NCI-H774 (cell line): ENCODE measurements around the gene MLLT3.
"Not testable (repeated sequence)": the region's sequence is repeated elsewhere in the genome, so short reads cannot be mapped to it uniquely, and the experiment has no call there.

Source experiments
- DNase-seq: peaks from one replicate; lab custom pipeline; 2025; lab: John Stamatoyannopoulos, UW

MLLT3 gene

DNA sequence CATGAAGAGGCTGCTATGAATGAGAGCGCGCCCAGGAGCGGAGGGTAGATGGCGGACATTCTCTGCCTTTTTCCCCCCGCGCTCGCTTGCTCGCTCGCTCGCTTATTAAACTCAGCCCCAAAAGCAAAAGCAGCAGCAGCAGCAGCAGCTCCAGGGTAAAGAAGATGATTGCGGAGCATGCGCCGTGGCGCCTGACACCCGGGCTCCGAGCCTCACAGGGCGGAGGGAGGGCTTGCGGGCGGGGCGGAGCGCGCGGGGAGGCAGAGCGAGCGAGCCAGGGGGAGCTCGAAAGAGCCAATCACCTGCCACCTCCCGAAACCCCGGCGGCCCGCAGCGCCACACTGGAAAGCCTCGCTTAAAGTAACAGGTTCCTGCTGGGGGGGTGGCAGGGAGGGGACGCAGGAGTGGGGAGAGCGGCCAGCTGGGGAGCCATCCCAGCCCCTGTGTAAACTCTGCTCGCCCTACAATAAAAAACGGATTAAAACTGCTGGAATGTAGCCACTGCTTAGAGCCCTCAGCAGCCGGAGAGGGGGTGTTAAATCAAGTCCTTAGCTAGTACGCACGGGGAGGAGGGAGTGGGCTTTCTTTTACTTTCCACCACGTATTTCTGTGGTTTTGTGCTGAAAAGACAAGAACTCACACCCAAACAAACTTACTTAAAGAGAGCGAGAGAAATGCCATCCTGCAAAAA is at the start of gene MLLT3:
MLLT3 (minus strand) TSS at position 170 of the 691 bp plus-strand sequence.
- peak; percentile 98 for DNase-seq

DNA sequence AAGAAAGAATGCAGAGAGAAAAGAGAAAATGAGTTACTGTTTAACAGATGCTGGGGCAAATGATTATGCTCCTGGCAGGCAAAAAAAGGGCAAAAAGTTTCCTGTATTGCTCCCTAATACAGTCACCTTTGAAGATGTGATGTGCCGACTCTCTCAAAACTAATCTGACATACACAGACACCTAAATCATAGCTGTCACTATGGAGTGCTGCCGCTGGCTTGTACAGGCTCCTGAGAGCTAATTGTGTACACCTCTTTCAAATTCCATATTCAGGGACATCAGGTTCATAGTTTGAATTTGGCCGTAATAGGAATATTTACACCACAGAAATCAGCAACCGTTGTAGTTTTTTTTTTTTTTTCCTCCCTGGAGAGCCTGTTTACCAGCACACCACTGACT is 49.3 kb upstream of the MLLT3 start:
- no peak for DNase-seq

DNA sequence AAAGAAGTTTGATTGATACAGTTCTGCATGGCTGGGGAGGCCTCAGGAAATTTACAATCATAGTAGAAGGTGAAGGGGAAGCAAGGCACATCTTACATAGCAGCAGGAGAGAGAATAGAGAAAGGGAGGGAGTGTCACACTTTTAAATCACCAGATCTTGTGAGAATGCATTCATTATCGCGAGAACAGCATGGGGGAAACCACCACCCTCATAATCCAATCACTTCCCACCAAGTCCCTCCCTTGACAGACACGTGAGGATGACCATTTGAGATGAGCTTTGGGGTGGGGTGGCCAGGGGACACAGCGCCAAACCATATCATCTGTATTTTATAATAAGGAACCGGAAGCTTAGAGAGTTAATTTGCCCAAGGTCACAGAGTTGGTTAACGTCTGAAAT is 48.1 kb upstream of the MLLT3 start:
- no peak for DNase-seq

DNA sequence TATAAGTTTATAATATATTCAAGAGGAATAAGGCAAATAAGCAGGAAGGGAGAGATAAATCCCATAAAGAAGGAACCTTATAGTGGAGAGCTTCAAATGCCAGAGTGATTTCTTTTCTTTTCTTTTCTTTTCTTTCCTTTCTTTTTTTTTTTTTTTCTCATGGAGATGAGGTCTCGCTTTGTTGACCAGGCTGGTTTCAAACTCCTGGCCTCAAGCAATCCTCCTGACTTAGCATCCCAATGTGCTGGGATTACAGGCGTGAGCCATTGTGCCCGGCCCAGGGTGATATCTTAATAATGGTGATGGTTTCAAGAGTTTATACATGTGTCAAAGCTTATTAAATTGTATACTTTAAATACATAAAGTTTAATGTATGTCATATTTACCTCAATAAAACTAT is 42.2 kb upstream of the MLLT3 start:
- DNase-seq, result no peak

DNA sequence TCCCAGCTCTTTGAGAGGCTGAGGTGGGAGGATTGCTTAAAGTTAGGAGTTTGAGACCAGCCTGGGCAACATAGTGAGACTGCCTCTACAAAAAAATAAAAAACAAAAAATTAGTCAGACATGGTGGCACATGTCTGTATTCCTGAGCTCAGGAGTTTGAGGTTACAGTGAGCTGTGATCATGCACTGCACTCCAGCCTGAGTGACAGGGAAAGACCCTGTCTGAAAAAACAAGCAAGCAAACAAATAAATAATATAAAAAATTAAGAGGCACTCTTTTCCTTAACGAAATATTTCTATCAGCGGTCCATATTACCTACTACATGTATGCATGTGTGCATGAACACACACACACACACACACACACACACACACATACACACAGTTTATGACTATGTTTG is 40.8 kb upstream of the MLLT3 start:
- DNase-seq, result no peak

DNA sequence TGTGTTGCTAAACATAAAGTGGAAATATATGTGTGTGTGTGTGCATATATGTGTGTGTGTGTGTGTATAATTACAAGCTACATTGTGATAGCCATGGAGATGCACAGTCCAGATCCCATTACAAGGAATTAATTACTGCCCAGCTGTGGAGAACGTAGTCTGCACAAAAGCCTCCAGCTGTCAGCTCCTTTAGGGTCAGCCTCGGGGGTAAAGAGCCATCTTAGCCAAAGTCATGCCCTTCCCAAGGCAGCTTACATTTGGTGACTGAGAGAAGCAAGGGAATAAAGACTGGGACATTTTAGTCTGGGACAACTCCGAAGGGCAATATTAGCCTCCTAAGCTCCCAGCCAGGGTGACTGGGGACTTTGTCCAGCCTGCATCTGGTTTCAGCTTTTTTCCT is 39.9 kb upstream of the MLLT3 start:
- DNase-seq, result no peak

DNA sequence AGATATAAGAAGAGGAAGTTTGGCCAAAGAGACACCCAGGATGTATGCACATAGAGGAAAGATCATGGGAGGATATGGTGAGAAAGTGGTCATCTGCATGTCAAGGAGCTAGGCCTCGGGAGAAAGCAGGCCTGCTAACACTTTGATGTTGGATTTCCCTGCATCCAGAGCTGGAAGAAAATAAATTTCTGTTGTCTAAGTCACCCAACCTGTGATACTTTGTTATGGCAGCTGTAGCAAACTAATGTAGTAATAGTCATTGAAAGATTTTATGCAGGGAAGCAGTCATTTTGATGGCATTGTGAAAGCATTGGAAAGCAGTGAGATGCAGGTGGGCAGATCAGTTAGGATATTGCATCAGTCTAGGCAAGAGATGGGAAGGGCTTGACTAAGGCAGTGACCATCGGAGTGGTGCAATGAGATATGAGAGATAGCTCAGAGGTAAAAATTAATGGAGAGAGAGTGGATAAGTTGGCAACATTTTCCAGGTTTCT is 37.2 kb upstream of the MLLT3 start:
- no peak for DNase-seq

DNA sequence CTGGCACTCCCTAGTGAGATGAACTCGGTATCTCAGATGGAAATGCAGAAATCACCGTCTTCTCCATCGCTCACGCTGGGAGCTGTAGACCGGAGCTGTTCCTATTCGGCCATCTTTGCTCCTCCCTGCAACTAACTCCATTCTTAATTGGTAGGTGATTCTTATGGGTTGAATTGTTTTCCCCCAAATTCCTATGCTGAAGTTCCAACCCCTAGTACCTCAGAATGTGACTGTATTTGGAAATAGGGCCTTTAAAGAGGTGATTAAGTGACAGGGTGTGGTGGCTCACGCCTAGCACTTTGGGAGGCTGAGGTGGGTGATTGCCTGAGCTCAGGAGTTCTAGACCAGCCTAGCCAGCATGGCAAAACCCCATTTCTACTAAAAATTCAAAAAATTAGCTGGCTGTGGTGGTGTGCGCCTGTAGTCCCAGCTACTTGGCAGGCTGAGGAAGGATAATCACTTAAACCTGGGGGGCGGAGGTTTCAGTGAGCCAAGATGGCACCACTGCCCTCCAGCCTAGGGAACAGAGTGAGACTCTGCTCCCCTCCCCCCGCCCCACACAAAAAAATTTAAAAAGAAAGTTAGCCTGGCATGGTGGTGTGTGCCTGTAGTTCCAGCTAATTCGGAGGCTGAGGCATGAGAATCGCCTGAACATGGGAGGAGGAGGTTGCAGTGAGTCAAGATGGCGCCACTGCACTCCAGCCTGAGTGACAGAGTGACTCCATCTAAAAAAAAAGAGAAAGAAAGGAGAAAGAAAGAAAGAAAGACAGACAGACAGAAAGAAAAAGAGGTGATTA is 36.6 kb upstream of the MLLT3 start:
- DNase-seq, result peak; percentile 13

DNA sequence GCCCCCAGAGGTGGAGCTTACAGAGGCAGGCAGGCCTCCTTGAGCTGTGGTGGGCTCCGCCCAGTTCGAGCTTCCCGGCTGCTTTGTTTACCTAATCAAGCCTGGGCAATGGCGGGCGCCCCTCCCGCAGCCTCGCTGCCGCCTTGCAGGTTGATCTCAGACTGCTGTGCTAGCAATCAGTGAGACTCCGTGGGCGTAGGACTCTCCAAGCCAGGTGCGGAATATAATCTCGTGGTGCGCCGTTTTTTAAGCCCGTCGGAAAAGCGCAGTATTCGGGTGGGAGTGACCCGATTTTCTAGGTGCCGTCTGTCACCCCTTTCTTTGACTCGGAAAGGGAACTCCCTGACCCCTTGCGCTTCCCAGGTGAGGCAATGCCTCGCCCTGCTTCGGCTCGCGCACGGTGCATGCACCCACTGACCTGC is 36.0 kb upstream of the MLLT3 start:
- not testable (repeated sequence) for DNase-seq

DNA sequence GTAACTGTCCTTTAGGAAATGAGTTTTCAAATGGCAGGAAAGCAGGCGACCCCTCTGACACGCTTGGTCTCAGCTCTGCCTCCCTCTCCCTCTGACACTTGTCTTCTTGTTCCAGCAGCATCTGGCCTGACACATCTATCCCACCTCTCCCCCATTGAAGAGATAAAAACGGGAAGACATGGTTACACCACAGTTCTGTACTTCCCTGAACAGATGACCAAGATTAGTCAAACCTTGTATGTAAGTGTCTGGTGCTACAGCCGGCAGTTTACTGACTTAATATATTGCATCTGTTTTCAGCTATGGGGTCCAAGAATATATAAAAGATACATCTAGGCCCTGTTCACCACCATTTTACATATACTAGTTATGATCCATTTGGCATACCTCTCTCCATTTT is 29.6 kb upstream of the MLLT3 start:
- no peak for DNase-seq

DNA sequence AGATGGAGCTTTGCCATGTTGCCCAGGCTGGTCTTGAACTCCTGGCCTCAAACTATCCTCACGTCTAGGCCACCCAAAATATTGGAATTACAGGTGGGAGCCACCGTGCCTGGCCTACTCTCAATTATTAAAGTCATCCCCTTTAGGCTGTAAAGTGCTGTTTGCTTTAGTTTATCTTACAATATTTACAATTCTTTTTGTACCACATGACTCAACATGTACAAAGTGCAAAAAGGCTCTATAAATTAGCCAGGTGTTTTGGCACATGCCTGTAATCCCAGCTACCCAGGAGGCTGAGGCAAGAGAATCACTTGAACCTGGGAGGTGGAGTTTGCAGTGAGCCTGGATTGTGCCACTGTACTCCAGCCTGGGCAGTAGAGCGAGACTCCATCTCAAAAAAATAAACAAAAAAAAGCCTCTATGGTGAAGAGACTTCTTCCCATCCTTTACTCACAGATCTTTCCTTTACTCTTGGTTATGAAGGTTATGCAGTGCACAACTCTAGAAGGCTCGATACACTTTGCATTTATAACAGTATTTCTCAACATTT is 28.5 kb upstream of the MLLT3 start:
- DNase-seq, result peak; percentile 47

DNA sequence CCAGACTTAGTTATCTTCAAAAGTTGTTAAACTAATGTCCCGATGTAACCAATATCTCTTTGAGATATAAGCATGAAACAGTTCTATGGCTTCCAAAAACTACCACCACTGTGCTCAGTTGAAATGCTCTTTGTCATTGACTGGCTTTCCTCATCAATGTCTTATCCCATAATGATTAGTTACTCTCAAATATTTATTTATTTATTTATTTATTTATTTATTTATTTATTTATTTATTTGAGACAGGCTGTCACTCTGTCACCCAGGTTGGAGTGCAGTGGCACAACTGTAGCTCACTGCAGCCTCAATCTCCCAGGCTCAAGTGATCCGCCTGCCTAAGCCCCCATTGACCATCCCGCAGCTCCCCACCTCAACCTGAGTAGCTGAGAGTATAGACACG is 28.0 kb upstream of the MLLT3 start:
- no peak for DNase-seq

DNA sequence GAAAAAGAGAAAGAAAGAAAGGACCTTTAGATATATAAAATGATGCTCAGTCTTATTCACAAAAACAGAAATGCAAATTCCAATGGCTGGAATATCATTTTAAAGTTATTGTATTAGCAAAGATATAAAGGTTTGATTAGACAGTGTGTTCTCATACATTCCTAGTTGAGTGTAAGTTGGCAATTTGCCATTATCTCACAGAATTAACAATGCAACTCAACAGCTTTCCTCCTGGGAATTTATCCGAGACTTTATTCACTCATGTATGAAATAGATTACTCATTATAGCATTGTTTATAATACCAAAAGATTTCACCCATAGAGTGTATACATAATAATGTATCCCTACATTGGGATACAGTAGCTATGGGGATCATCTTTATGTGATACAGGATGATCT is 27.1 kb upstream of the MLLT3 start:
- DNase-seq, result no peak

DNA sequence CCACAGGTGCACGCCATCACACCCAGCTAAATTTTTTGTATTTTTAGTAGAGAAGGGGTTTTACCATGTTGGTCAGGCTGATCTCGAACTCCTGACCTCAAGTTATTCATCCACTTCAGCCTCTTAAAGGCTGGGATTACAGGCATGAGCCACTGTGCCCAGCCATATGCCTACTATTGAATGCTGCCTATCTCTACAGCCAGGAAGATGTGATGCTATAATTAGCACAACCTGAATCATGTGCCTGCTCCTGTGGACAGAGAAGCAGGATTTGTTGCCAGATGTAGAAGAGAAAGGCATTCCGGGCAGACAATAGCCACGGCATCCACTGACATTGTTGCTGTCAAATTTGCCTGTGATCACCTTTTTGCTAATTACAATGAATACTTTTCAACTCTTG is 24.4 kb upstream of the MLLT3 start:
- no peak for DNase-seq

DNA sequence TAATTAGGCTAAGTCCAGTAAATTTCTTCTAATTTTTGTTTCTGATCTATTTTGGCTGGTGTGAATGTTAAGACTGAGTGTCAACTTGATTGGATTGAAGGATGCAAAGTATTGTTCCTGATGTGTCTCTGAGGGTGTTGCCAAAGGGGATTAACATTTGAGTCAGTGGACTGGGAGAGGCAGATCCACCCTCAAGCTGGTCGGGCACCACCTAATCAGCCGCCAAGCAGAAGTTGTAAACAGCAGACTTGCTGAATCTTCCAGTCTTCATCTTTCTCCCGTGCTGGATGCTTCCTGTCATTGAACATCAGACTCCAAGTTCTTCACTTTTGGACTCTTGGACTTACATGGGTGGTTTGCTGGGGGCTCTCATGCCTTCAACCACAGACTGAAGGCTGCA is 21.4 kb upstream of the MLLT3 start:
- no peak for DNase-seq

DNA sequence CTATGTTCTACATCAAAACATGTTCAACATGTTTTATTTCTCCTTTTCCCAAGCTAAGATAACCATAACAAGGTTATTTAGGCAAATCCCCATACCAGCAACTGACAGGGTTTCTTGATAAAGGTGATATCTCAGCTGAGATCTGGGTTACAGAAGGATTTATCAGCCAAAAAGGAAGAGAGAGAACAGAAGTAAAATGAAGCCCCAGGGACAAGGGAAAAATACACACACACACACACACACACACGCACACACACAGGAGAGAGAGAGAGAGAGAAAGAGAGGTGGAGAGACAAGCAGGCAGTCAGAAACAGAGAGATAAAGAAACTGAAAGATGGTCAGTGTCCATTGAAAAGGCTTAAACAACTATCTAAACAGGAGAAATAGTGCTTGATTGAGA is 19.7 kb upstream of the MLLT3 start:
- no peak for DNase-seq

DNA sequence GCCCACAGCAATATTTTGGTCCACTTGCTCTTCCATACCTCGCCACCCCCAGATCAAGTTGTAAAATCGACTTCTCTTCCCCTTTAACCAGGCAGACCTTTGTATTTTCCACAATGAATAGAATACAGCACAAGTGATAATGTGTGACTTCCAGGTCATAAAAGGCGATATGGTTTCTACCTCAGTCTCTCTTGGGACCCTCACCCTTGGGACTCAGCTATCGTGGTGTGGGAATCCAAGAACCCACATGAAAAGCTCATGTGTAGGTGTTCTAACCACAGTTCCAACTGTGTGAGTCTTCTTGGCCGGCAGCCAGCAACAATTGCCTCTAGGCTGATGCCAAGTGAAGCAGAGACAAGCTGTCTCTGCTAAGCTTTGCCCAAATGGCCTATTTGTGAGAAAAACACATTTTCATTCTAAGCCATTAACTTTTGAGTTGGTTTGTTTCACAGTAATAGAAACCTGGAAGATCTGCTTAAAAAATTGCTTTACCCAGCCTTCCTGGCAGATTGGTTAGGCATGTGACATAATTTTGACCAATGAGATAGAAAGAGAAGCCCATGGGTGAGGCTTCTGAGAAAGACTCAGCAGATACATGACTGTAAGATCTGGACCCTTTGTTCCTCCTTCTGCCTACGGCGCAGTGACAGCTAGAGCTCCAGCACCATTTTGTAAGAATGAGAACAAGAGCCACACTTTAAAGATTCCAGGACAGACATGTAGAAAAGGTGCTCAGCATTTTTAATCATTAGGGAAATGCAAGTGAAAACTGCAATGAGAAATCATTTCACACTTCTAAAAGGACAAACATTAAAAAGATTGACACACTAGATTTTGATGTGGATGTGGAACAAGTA is 18.3 kb upstream of the MLLT3 start:
- DNase-seq, result no peak

DNA sequence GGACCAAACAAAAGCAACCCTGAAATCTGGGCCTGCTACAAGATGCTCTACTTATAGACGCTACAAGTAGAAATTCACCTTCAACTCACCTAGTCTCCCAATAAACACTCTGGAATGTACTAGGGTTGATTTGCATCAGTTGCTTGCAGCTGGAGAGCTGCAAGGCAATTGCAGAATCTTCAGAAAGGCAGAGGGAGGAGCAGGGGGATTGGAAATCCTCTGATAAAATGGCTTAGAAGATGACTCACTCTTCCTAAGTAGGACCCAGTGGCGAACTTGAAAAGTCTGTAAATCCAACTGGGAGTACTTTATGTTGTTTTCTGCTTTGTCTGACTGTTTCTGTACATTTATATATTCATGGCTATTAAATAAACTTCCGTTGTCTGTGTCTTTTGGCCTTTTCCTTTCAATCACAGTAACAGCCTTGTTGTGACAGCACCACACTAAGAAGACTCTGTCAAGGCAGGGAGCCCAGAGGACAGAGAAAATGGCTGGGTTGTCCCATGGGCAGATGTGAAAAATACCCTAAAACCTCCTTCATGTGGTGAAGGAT is 14.7 kb upstream of the MLLT3 start:
- no peak for DNase-seq

DNA sequence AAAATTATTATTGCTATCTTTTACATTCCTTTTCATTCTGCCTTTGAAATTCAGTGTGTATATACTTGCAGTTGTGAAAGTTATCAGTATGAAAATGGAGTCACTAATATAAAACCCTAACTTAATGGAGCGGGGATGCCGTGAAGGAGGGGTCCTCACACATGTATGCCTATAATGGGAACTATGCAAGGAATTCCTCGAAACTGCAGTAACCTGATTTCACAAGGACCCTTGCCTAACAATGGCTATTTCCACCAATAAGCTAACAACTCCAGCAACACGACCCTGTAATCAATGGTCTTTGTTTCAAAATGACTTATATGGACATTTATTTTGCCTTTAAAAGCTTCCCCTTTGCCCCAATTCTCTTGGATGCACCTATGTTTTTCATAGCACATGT is 12.6 kb upstream of the MLLT3 start:
- no peak for DNase-seq

DNA sequence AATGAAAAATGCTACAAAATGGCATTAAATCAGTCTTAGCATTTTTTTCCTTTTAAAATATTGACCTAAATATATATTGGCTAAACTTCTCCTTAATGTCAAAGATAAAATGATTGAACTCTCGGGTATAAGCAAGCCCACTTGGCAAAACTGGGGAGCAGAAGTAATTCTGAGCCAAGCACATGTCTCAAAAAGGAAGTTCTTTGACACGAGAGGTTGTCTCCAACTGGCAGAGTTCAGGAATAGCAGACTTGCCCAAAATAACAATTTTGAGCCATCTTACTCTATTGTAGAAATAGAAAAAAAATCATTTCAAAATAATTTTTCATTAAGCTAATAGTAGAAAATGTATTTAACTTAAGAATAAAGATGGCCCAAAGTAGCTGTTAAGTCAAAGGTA is 10.4 kb upstream of the MLLT3 start:
- no peak for DNase-seq

DNA sequence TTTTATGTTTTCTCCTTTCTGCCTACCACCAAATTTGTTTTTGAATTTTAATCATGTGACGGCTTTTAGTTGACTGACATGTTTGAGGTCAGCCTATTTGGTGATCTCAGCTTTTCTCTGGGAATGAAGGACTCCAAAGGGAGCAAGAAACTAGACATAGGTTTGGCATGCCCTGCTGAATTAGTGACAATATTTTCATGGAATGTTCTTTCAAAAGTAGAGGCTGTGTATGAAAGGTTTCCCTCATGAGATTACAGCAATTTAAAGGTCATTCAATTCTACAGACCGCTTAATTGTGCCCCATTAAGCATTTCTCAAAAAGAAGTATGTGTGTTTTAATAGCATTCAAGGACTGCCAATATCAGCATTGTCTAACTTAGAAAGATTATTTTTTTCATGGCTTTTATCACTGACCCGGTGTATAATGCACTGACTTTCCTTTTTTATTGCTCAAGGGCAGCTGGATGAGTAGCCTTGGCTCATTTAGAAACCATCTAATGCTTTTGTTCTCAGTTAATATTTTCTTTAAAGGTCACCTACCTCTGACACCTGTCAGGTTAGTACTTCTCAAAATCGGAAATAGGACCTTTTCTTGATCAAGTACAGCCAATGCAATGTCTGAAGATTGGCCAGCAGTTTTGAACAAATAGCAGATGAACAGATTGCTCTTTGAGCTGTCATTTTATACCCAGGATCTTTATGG is 8.1 kb upstream of the MLLT3 start:
- no peak for DNase-seq
